ENCODE measurements around the gene TARBP2. TPM values are rescaled to one million over a fixed set of nuclear protein-coding genes. Genes with fewer than 3 reads are reported as not detected.

Gene TARBP2
- total RNA-seq, 6 donors from 2014 or later: 25.4 to 74.4 (median 36.8) TPM

DNA sequence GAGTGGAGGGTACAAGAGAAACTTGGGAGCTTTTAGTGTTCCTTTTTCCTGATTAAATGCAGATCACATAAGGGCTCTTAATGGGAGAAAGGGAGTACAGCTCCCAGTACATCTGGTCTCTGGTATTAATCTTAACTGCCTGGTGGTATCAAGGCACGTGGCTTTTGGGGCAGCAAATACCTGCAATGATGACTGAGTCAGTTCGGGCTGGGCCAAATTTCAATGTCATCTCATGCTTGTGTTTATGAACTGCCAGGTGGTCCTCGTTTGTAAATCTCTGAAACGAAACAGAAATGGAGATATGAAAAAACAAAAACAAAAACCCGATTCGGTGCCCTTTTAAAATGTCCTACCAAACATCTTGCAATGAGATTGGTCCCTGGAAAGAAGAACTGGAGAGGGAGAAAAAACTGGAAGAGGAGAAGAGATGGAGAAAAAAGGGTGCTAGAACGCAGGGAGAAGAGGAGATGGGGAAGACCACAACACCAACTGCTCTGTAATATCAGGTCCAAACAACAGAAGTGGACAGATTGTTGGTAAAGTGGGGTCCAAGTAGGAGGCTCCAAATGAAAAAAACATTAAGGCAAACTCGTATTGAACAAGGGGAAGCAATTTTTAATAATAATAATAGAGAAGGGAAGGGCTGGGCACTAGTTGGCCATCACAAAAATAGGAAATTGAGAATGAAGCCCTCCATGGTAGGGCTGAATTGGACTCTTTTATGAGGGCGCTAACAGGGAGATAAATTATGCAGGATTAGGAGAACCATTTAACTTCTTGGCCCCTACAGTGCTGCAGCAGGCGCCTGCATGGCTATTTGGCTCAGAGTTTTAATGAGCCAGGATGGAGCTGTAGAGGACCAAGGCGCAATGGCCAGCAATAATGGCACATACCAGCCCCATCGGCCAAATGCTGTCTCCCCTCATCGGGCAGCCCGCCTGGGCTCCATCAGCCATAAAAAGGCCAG lies 51.6 kb downstream of the TARBP2 start:
- TF ChIP-seq POLR2AphosphoS5 (IDR thresholded peaks at IDR 0.05) (no peak), POLR2A (IDR thresholded peaks at IDR 0.05) (no peak), EP300 (IDR thresholded peaks at IDR 0.05) (no peak), CTCF (IDR thresholded peaks at IDR 0.05) (no peak)
- ATAC-seq (ENCODE audit: low FRiP score in 2 of 2) (no peak), DNase-seq (no peak)
- Histone ChIP-seq H3K9me3 (no peaks in the 10 kb centered on the region), H3K27me3 (no peaks in the 10 kb centered on the region), H3K4me3 (no peak overlapping the region), H3K36me3 (peaks cover 4 to 47% (median 31%) of the 10 kb centered on the region in 4 donors), H3K27ac (no peak overlapping the region), H3K4me1 (no peaks in the 10 kb centered on the region)
- 89 to 95% methylated on average over 14 of the region's 14 CpGs for WGBS, 2 donors

Small RNAs within 50 kb of the gene (small RNA-seq; reads per million reads assigned to genes)
- gene AC023509.3: 0 reads per million in 4 donors

Other genes starting within 250 kb of the TARBP2 start
- 1 to 10 TPM; 1.5 to 5.3 (median 2.1) TPM for gene ESPL1, start 233.0 kb upstream of the TARBP2 start, total RNA-seq
- 100 to 1,000 TPM; 374 to 580 (median 445) TPM for gene PFDN5, start 205.7 kb upstream of the TARBP2 start, total RNA-seq
- 10 to 100 TPM; 29.1 to 50.7 (median 34.8) TPM for gene MYG1, start 201.6 kb upstream of the TARBP2 start, total RNA-seq
- 100 to 1,000 TPM in 1 of 6 donors, 10 to 100 TPM in 5; 27.2 to 138 (median 40.4) TPM for gene AAAS, start 179.7 kb upstream of the TARBP2 start, total RNA-seq
- gene SP7, start 164.9 kb upstream of the TARBP2 start, total RNA-seq: not detected
- 10 to 100 TPM; 46.6 to 82.2 (median 61.7) TPM for gene SP1, start 121.1 kb upstream of the TARBP2 start, total RNA-seq
- 1 to 10 TPM in 1 of 6 donors, under 1 TPM in 3, not detected in 2; 0.24 to 1.0 (median 0.41) TPM for gene AMHR2, start 77.4 kb upstream of the TARBP2 start, total RNA-seq
- gene PRR13, start 59.5 kb upstream of the TARBP2 start, total RNA-seq: 100 to 1,000 TPM in 3 of 6 donors, 10 to 100 TPM in 3; 81.5 to 198 (median 105) TPM
- gene PCBP2, start 49.2 kb upstream of the TARBP2 start, total RNA-seq: 100 to 1,000 TPM; 346 to 723 (median 513) TPM
- gene MAP3K12, start 1.8 kb upstream of the TARBP2 start, total RNA-seq: 10 to 100 TPM in 5 of 6 donors, 1 to 10 TPM in 1; 9.6 to 87.0 (median 17.4) TPM
- 1 to 10 TPM in 1 of 6 donors, not detected in 5; 6.2 TPM for gene NPFF, start 6.2 kb downstream of the TARBP2 start, total RNA-seq
- 10 to 100 TPM; 23.4 to 48.9 (median 41.2) TPM for gene ATF7, start 125.1 kb downstream of the TARBP2 start, total RNA-seq
- 100 to 1,000 TPM; 140 to 273 (median 206) TPM for gene ATP5MC2, start 174.8 kb downstream of the TARBP2 start, total RNA-seq
- 100 to 1,000 TPM; 147 to 605 (median 204) TPM for gene CALCOCO1, start 226.2 kb downstream of the TARBP2 start, total RNA-seq

Measured in upper lobe of left lung (tissue), 6 donors.